Choroid plexus epithelial cell (primary cell): ENCODE measurements around the gene MGAT3.

Experiments
- DNase-seq: peaks from one replicate; pipeline ENCODE4 v3.0.0-alpha.2; 2010; ENCODE audit warnings: low read depth
- H3K4me3 ChIP-seq: 2 replicates; pipeline ENCODE4 v1.5.1; 2011; ENCODE audit warnings: low read depth, mild to moderate bottlenecking, control low read depth, low read length, moderate library complexity
- TF ChIP-seq, protein P1 (sequence below): conservative IDR thresholded peaks from 2 replicates; pipeline ENCODE4 v1.5.1; 2011; ENCODE audit warnings: low read depth, mild to moderate bottlenecking, control low read depth, inconsistent platforms, low read length, moderate library complexity

Gene MGAT3

DNA sequence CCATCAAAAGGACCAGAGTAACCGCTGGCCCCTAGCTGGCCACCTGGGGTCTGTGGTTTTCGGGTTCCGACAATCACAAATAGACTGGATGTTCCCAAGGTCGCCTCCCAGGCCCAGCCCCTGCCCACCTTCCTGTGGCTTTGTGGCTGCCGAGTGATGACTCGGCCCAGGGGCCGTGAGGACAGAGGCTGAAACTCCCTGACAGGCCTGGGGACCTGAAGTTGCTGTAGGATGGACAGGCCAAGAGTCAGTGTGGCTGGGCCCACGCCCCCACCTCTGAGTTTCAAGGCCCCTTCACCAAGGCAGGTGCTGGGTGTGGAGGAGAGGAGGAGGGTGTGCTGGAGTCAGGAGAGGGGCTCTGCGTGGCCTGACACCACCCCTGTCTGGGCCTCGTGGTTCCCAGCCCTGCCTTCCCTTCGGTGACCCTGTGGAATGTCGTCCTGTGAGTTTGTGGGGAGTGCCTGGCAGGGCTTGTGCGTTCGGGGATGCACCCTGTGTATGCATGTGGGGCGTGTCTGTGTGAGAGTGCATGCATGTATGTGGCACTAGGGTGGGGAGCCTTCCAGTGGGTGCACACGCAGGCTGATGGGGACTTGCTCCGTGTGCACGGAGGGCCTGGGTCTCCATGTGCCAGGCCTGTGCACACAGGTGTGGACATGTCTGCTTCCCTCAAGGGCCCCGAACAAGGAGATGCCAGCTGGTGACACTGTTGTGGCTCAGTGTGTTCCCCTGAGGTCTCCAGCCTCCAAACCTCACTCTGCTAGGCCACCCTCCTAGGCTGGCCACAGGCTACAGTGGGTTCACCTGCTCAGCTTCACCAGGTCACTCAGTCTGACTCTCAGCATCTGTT lies 8.4 kb upstream of the MGAT3 start:
- no peak overlapping the region for H3K4me3 ChIP-seq
- TF ChIP-seq, protein P1, sequence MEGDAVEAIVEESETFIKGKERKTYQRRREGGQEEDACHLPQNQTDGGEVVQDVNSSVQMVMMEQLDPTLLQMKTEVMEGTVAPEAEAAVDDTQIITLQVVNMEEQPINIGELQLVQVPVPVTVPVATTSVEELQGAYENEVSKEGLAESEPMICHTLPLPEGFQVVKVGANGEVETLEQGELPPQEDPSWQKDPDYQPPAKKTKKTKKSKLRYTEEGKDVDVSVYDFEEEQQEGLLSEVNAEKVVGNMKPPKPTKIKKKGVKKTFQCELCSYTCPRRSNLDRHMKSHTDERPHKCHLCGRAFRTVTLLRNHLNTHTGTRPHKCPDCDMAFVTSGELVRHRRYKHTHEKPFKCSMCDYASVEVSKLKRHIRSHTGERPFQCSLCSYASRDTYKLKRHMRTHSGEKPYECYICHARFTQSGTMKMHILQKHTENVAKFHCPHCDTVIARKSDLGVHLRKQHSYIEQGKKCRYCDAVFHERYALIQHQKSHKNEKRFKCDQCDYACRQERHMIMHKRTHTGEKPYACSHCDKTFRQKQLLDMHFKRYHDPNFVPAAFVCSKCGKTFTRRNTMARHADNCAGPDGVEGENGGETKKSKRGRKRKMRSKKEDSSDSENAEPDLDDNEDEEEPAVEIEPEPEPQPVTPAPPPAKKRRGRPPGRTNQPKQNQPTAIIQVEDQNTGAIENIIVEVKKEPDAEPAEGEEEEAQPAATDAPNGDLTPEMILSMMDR = no peak
- no peak for DNase-seq

DNA sequence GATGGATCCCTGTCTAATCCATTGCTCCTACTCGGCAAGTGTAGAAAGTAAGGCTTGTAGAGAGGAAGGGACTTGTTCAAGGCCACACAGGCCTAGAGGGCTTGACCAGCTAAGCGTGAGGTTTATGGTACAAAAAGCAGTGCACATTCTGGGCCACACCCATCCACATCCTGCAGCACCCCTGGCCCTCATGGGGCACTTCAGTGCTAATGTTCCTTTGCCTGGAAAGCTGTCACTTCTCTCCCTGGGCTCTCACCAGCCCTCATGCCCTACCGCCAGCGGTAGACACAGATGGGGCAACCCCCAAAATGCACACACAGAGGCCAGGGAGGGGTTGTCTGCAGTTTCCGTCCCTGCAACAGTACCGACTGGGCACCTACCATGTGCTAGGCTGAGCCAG lies 7.1 kb upstream of the MGAT3 start:
- TF ChIP-seq, protein P1 = no peak
- no peak overlapping the region for H3K4me3 ChIP-seq
- DNase-seq = no peak

- DNase-seq = no peak
- TF ChIP-seq, protein P1 = no peak
- no peak overlapping the region for H3K4me3 ChIP-seq
These were observed 6.4 kb upstream of the MGAT3 start for GRCh38 chr22:39450258-39450955.

- H3K4me3 ChIP-seq = no peak overlapping the region
- TF ChIP-seq, protein P1 = no peak
- DNase-seq = no peak
These were observed 4.1 kb upstream of the MGAT3 start for GRCh38 chr22:39452740-39453040.

DNA sequence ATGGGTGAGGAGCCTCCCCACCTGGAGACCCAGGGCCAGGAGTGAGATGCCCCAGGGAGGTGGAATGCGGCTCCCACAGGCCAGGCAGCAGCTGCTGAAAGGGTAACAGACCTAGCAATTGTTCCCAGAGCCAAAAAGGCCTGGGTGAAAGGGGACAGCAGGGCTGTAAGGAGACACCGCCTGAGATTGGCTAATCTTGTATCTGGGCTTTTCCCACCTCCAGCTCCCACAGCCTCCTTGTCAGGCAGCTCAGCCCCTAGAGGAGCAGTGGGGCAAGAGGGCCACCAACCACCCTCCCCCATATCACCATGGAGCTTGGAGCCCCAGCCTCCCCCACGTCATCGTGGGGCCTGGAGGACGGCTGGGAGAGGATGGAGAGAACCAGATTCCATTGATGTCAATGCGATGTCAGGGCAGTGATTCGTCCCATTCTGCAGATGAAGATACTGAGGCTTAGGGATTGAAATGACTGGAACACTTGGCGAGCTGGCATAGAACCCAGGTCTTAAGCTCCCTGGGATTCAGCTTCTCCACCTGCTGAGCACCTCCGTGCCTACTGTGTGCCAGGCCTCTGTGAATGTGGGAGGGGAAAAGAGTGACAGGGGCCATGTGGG lies 2.9 kb upstream of the MGAT3 start:
- TF ChIP-seq, protein P1 = no peak
- H3K4me3 ChIP-seq = no peak overlapping the region
- no peak for DNase-seq

- DNase-seq = no peak
- TF ChIP-seq, protein P1 = no peak
- no peak overlapping the region for H3K4me3 ChIP-seq
These were observed 2.4 kb upstream of the MGAT3 start for GRCh38 chr22:39454385-39454871.

- DNase-seq = no peak
- TF ChIP-seq, protein P1 = no peak
- peak overlapping the region; percentile 55 for H3K4me3 ChIP-seq
These were observed 365 bp downstream of the MGAT3 start for GRCh38 chr22:39457198-39457555.
